Common myeloid progenitor, CD34-positive (primary cell): ENCODE data around the gene PPIE. TPM values are rescaled to one million over a fixed set of nuclear protein-coding genes. Genes with fewer than 3 reads are reported as not detected.

Experiments used
- CTCF ChIA-PET: fragments of 350-600 bp; sonication (Branson Sonifier 250); formaldehyde crosslinking; loops from one replicate; lab custom pipeline; 2021; ENCODE audit warnings: antibody characterized with exemption; lab: Charles Lee
- POLR2A ChIA-PET: fragments of 350-600 bp; sonication (Branson Sonifier 250); formaldehyde crosslinking; loops from one replicate; lab custom pipeline; 2021; ENCODE audit warnings: antibody characterized with exemption; lab: Charles Lee
- DNase-seq, 3 donors: peaks; one replicate each; pipeline versions ENCODE4 v3.0.0 to v3.0.0-alpha.2; 2013
- H3K27ac ChIP-seq, 2 experiments: 1 replicate in 1 of 2; 2 replicates in 1 of 2; pipeline ENCODE4 v1.7.0; 2013; ENCODE audit warnings: inconsistent platforms in 2 of 2, low read length in 2 of 2, mild to moderate bottlenecking in 2 of 2, low read depth in 1 of 2, moderate library complexity in 1 of 2; ENCODE audit not compliant: severe bottlenecking in 2 of 2, insufficient read depth in 1 of 2, poor library complexity in 1 of 2
- H3K27me3 ChIP-seq, 5 experiments: replicated peaks in 2 of 5; 1 replicate in 3 of 5; 2 replicates in 2 of 5; pipeline versions ENCODE4 v1.6.1 to v1.7.0; 2013; ENCODE audit warnings: low read length in 4 of 5, mild to moderate bottlenecking in 2 of 5, moderate library complexity in 2 of 5, inconsistent platforms in 1 of 5; ENCODE audit not compliant: insufficient read depth in 5 of 5, control insufficient read depth in 4 of 5
- H3K36me3 ChIP-seq, 4 experiments: 1 replicate in 2 of 4; 2 replicates in 2 of 4; pipeline versions ENCODE4 v1.6.1 to v1.7.0; 2013; ENCODE audit warnings: low read length in 3 of 4, control low read depth in 1 of 4, mild to moderate bottlenecking in 1 of 4; ENCODE audit not compliant: control insufficient read depth in 4 of 4, insufficient read depth in 4 of 4
- H3K4me1 ChIP-seq, 4 experiments: 1 replicate in 3 of 4; 2 replicates in 1 of 4; pipeline versions ENCODE4 v1.6.1 to v1.7.1; 2013; ENCODE audit warnings: low read length in 3 of 4, mild to moderate bottlenecking in 3 of 4, control low read depth in 1 of 4, inconsistent platforms in 1 of 4, moderate library complexity in 1 of 4; ENCODE audit not compliant: control insufficient read depth in 4 of 4, insufficient read depth in 4 of 4; ENCODE audit errors: control extremely low read depth in 1 of 4
- H3K4me3 ChIP-seq, 7 experiments: 1 replicate in 4 of 7; 2 replicates in 3 of 7; pipeline versions ENCODE4 v1.5.1 to v1.7.0; 2013; ENCODE audit warnings: mild to moderate bottlenecking in 7 of 7, low read length in 6 of 7, moderate library complexity in 6 of 7, inconsistent platforms in 2 of 7, low read depth in 2 of 7, control low read depth in 1 of 7; ENCODE audit not compliant: insufficient read depth in 4 of 7, control insufficient read depth in 1 of 7; ENCODE audit errors: extremely low read depth in 1 of 7
- H3K9me3 ChIP-seq, 5 experiments: 1 replicate in 4 of 5; 2 replicates in 1 of 5; pipeline versions ENCODE4 v1.6.1 to v1.7.1; 2013; ENCODE audit warnings: low read length in 4 of 5, mild to moderate bottlenecking in 2 of 5, inconsistent platforms in 1 of 5, low read depth in 1 of 5, moderate library complexity in 1 of 5; ENCODE audit not compliant: control insufficient read depth in 4 of 5, insufficient read depth in 2 of 5; ENCODE audit errors: control extremely low read depth in 1 of 5
- WGBS: methylation state at CpG from one replicate; pipeline ENCODE4 v1.1.5; 2013; ENCODE audit not compliant: insufficient coverage; 5-methylcytosine and 5-hydroxymethylcytosine counted together
- polyA plus RNA-seq: library from polyadenylated mRNA; unstranded; fragments of 120-200 nt; gene quantifications from one replicate; pipeline ENCODE4 v1.2.1, GENCODE V29; 2013

Gene PPIE
- 66.3 TPM for polyA plus RNA-seq

DNA sequence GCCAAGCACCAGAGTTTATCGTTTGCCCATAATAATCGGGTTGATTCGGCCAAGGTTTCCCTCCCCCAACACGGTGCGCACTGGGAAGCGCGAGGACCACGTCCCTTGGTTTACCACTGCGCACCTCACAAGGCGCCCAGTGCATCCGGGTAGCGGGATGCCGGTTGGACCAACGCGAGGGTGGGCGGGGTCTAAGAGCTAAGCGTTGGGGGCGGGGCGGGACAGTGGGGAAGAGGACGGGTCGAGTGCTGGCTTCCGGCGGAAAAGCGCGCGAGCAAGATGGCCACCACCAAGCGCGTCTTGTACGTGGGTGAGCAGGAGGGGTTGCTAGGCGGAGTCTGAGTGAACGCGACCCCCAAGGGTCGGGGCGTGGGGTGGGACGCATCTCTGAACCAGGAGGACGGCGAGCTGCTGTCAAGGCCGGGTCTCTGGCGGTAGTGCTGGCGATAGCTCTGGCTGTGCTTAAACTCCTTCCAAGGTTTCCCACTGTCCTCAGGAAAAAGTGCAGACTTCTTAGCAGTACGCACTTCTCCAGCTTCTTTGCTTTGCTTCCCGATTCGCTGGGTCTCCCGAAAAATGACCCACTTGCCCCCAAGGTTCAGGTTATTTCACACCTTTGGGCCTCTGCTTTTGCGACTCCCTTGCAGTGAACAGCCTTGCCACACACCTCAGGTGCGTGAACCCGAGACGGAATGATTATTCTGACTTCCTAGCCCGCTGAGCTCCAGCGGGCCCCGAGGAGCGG lies at the start of gene PPIE:
PPIE (plus strand) TSS at position 261 of the 745 bp plus-strand sequence; CDS start at position 280, 19 bp downstream.
- Histone ChIP-seq H3K4me3 (peak within 1 kb of the TSS; percentile 83 to 97 (median 94)), H3K27ac (peak within 1 kb of the TSS; percentile 62 to 87), H3K27me3 (peaks cover 0 to 16% (median 7%) of the 10 kb centered on the region in 5 experiments), H3K36me3 (peaks cover 8 to 36% (median 24%) of the 10 kb centered on the region in 4 experiments), H3K9me3 (no peaks in the 10 kb centered on the region), H3K4me1 (peaks cover 5 to 15% (median 10%) of the 10 kb centered on the region in 4 experiments)
- ChIA-PET POLR2A (no interaction called here), CTCF (interaction anchor here (0.7 to 1.5 kb wide), 5 partner anchors 9 to 61 kb away, joined by 3 to 4 read pairs (median 3); no protein-coding TSS in a partner anchor)
- WGBS = 1% methylated on average over 52 of the region's 52 CpGs
- DNase-seq = peak; percentile 87 to 92 (median 91)

DNA sequence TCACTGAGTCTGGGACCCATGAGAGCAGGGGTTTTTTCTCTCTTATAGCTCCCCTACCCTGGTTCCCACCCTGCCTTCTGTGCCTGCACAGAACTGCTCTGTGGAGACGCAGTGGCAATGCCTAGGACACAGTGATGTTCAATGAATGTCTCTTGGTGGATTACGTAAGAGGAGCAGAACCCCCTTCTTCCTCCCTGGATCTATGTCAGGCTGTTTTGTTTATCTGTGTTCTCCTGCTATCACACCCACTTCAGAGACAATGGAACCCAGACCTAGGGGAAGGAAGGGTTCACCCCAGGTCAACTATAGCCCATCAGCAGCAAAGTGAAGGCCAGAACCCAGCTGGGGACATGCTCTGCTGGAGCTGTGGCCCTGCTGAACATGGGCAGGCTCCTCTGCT lies 49.5 kb upstream of the PPIE start:
- ChIA-PET CTCF (interaction anchor here (0.9 to 4.5 kb wide), 3 partner anchors 12 to 35 kb away, joined by 3 to 21 read pairs (median 4); no protein-coding TSS in a partner anchor), POLR2A (no interaction called here)
- H3K27me3 ChIP-seq = peaks cover 7 to 93% (median 43%) of the 10 kb centered on the region in 5 experiments
- H3K4me1 ChIP-seq = peaks cover 0 to 21% (median 13%) of the 10 kb centered on the region in 4 experiments
- DNase-seq = no peak
- WGBS = 100% methylated on average over 1 of the region's 2 CpGs
- no peak overlapping the region for H3K4me3 ChIP-seq
- H3K27ac ChIP-seq = no peak overlapping the region
- no peaks in the 10 kb centered on the region for H3K9me3 ChIP-seq
- no peaks in the 10 kb centered on the region for H3K36me3 ChIP-seq

- Histone ChIP-seq H3K9me3 (no peaks in the 10 kb centered on the region), H3K27ac (no peak overlapping the region), H3K36me3 (no peaks in the 10 kb centered on the region), H3K27me3 (peaks cover 7 to 93% (median 41%) of the 10 kb centered on the region in 5 experiments), H3K4me3 (no peak overlapping the region), H3K4me1 (peaks cover 0 to 21% (median 13%) of the 10 kb centered on the region in 4 experiments)
- DNase-seq = no peak
- CTCF ChIA-PET = interaction anchor here (0.9 to 4.5 kb wide), 3 partner anchors 11 to 35 kb away, joined by 3 to 21 read pairs (median 4); no protein-coding TSS in a partner anchor
- POLR2A ChIA-PET = no interaction called here
Observed at GRCh38 chr1:39689635-39690034, 49.0 kb upstream of the PPIE start.

GRCh38 chr1:39690225-39690624 lies 48.5 kb upstream of the PPIE start:
- H3K4me1 ChIP-seq = peaks cover 0 to 21% (median 13%) of the 10 kb centered on the region in 4 experiments
- H3K9me3 ChIP-seq = no peaks in the 10 kb centered on the region
- WGBS = 0% methylated on average over 1 of the region's 2 CpGs
- POLR2A ChIA-PET = no interaction called here
- no peak overlapping the region for H3K27ac ChIP-seq
- DNase-seq = no peak
- CTCF ChIA-PET = interaction anchor here (1.6 to 4.5 kb wide), 2 partner anchors 11 to 33 kb away, joined by 4 to 21 read pairs; no protein-coding TSS in a partner anchor
- no peaks in the 10 kb centered on the region for H3K36me3 ChIP-seq
- H3K27me3 ChIP-seq = peaks cover 7 to 93% (median 45%) of the 10 kb centered on the region in 5 experiments
- no peak overlapping the region for H3K4me3 ChIP-seq

- ChIA-PET CTCF (interaction anchor here (3.1 to 4.5 kb wide), 3 partner anchors 10 to 33 kb away, joined by 11 to 21 read pairs (median 16); partner anchors contain the start of gene NT5C1A), POLR2A (no interaction called here)
- Histone ChIP-seq H3K36me3 (no peaks in the 10 kb centered on the region), H3K27me3 (peaks cover 8 to 97% (median 45%) of the 10 kb centered on the region in 5 experiments), H3K4me3 (peak overlapping the region in 5 of 7 experiments; percentile 10 to 67 (median 50)), H3K9me3 (no peaks in the 10 kb centered on the region), H3K27ac (no peak overlapping the region), H3K4me1 (peaks cover 0 to 21% (median 13%) of the 10 kb centered on the region in 4 experiments)
- peak in 2 of 3 donors; percentile 12 to 29 for DNase-seq
- WGBS = 14% methylated on average over 27 of the region's 28 CpGs
Observed at GRCh38 chr1:39690794-39691382, 47.8 kb upstream of the PPIE start.

DNA sequence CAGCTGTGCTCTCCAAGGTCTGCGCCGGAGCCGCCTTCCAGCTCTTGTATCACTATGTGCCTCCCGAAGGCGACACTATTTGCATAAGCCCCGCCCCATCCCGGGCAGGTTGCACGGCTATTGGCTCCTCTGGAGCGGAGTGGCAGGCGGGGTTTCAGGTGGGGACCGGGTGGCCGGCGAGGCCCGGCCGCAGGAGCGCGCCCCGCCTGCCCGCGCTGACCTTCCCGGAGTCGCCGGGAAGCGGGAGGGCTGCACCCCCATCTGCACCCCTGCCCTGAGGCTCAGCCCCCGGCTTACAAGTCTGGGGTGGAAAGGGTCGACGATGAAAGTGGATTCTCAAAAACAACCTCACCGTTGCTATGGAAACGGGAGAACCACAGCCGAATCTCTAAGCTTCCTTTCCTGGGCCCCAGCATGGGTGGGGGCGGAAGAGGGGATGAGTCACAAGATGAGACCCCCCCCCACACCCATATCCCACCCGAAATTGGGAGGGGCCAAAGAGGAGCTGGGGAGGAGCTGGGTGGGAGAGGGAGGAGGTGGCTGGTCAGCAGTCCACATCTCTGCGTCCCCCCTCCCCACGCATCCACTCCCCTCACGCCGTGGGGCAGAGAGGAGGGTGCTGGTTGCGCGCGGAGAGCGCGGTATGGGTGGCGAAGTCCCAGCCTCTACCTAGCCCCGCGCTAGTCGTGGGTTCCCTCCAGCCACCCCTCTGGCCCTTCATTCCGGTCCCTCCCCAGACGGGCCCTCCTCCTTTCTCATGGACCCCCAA lies 47.1 kb upstream of the PPIE start, which contains the start of gene HPCAL4:
HPCAL4 (minus strand) TSS at position 51 of the 769 bp plus-strand sequence. CDS start 6,830 bp downstream, outside the sequence.
- no peaks in the 10 kb centered on the region for H3K9me3 ChIP-seq
- ChIA-PET CTCF (interaction anchor here (3.1 to 4.5 kb wide), 3 partner anchors 10 to 34 kb away, joined by 11 to 21 read pairs (median 16); partner anchors contain the start of gene NT5C1A), POLR2A (no interaction called here)
- no peak within 1 kb of the TSS for H3K27ac ChIP-seq
- H3K4me1 ChIP-seq = peaks cover 0 to 21% (median 13%) of the 10 kb centered on the region in 4 experiments
- peak within 1 kb of the TSS in 5 of 7 experiments; percentile 10 to 67 (median 50) for H3K4me3 ChIP-seq
- 7% methylated on average over 33 of the region's 47 CpGs for WGBS
- H3K27me3 ChIP-seq = peaks cover 8 to 98% (median 43%) of the 10 kb centered on the region in 5 experiments
- peak; percentile 80 to 91 (median 90) for DNase-seq
- H3K36me3 ChIP-seq = no peaks in the 10 kb centered on the region
